OCI-LY7 (cell line): Measurements from ENCODE around the gene MAN2B1. TPM values are rescaled to one million over a fixed set of nuclear protein-coding genes. Genes with fewer than 3 reads are reported as not detected.

Experiments
- BruUV-seq: library from RNA; stranded (reverse); fragments of 400-500 nt; replicated peaks from 2 replicates; lab custom pipeline; 2021; lab: Mats Ljungman, UMichigan
- CTCF ChIA-PET: fragments of 300-600 bp; sonication (Branson Sonifier 250); formaldehyde crosslinking; loops from one replicate; lab custom pipeline; 2022; ENCODE audit warnings: antibody characterized with exemption; ENCODE audit not compliant: unreplicated experiment; lab: Charles Lee
- POLR2A ChIA-PET: fragments of 300-600 bp; sonication (Branson Sonifier 250); formaldehyde crosslinking; loops from one replicate; lab custom pipeline; 2022; ENCODE audit warnings: antibody characterized with exemption; lab: Charles Lee
- DNase-seq: peaks from one replicate; pipeline ENCODE4 v3.0.0-alpha.2; 2015; ENCODE audit warnings: low spot score
- H2AFZ ChIP-seq: fragments of 200-600 bp; sonication (generic), shearing (Covaris generic); 2 replicates; pipeline ENCODE4 v1.6.1; 2014; ENCODE audit warnings: mild to moderate bottlenecking, antibody characterized with exemption, low read length, moderate library complexity
- H3K27ac ChIP-seq: fragments of 200-600 bp; sonication (generic); 2 replicates; pipeline ENCODE4 v1.5.1; 2014; ENCODE audit warnings: mixed run types, low read depth, mild to moderate bottlenecking, moderate library complexity, low read length, inconsistent platforms; ENCODE audit not compliant: poor library complexity, severe bottlenecking
- H3K36me3 ChIP-seq: fragments of 200-600 bp; sonication (generic); 2 replicates; pipeline ENCODE4 v1.6.1; 2014; ENCODE audit warnings: mild to moderate bottlenecking, antibody characterized with exemption, low read length, moderate library complexity, mixed read lengths; ENCODE audit not compliant: insufficient read depth
- H3K4me1 ChIP-seq: fragments of 200-600 bp; sonication (generic); 2 replicates; pipeline ENCODE4 v1.5.1; 2014; ENCODE audit warnings: mild to moderate bottlenecking, low read length; ENCODE audit not compliant: insufficient read depth, poor library complexity, severe bottlenecking
- H3K4me2 ChIP-seq: fragments of 200-600 bp; sonication (generic); 2 replicates; pipeline ENCODE4 v1.6.1; 2014; ENCODE audit warnings: mild to moderate bottlenecking, low read length
- H3K4me3 ChIP-seq: fragments of 200-600 bp; sonication (generic); 2 replicates; pipeline ENCODE4 v1.5.1; 2014; ENCODE audit warnings: mild to moderate bottlenecking, low read depth, low read length; ENCODE audit not compliant: poor library complexity, severe bottlenecking
- H3K79me2 ChIP-seq: fragments of 200-600 bp; sonication (generic); 2 replicates; pipeline ENCODE4 v1.6.1; 2016; ENCODE audit warnings: low read depth, mild to moderate bottlenecking, low read length, moderate library complexity, mixed read lengths; ENCODE audit not compliant: insufficient read depth
- H3K9me2 ChIP-seq: fragments of 200-600 bp; sonication (generic); 2 replicates; pipeline ENCODE4 v1.6.1; 2016; ENCODE audit warnings: mild to moderate bottlenecking, low read length, mixed read lengths; ENCODE audit not compliant: insufficient read depth
- H3K9me3 ChIP-seq: fragments of 200-600 bp; sonication (generic); 2 replicates; pipeline ENCODE4 v1.6.1; 2014; ENCODE audit warnings: mild to moderate bottlenecking, mixed run types, low read length, mixed read lengths
- H4K20me1 ChIP-seq: fragments of 200-600 bp; sonication (generic); 2 replicates; pipeline ENCODE4 v1.6.1; 2014; ENCODE audit warnings: mild to moderate bottlenecking, antibody characterized with exemption, low read length, moderate library complexity, mixed read lengths; ENCODE audit not compliant: insufficient read depth
- EZH2phosphoT487 ChIP-seq: fragments of 200-600 bp; sonication (generic); IDR thresholded peaks from 2 replicates; pipeline ENCODE4 v1.6.1; 2018; ENCODE audit warnings: low read depth, borderline replicate concordance, mild to moderate bottlenecking, mixed run types, antibody characterized with exemption, low read length, moderate library complexity, mixed read lengths
- intact Hi-C: fragments of 100-400 bp; cut with micrococcal nuclease; formaldehyde crosslinking; loops from one replicate; pipeline ENCODE4 v1.10.0; 2022; ENCODE audit not compliant: unreplicated experiment
- total RNA-seq, 2 experiments: library from RNA; depleted of rRNA in 1 of 2; stranded (reverse); fragments of >200 nt in 1 of 2; shearing (Covaris generic) in 1 of 2; gene quantifications; 2 replicates each; pipeline ENCODE4 v1.2.3, GENCODE V29; 2014 to 2022
- TF ChIP-seq, protein P1 (sequence below): fragments of 200-600 bp; sonication (generic); conservative IDR thresholded peaks from 2 replicates; pipeline ENCODE4 v1.5.1; 2014; ENCODE audit warnings: mild to moderate bottlenecking, antibody characterized with exemption, low read length, moderate library complexity, mixed read lengths

The MAN2B1 gene
- total RNA-seq, 2 experiments from 2014 or later: 29.1 to 88.7 TPM

DNA sequence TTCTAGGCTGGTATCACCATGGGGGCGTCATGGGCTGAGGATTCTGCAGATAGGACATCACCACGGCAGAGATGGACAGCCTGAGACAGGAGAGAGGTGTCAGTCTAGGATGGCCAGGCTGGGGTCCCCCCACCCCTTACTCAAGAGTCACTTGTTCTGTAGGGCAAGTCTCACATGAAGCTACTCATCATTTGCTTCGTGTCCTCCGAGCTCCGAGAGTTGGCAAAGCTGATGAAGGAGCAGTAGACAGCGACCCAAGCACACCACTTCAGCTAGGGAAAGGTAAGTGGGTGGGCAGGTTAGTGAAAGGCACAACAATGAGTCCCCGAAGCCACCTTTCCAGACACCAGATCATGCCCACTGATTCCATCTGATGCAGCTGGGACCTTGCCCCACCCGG, 1.8 kb upstream of the MAN2B1 start:
- Histone ChIP-seq H3K9me2 (no peaks in the 10 kb centered on the region), H4K20me1 (no peaks in the 10 kb centered on the region), H3K4me3 (peak overlapping the region; percentile 96), H3K79me2 (peaks cover 27% of the 10 kb centered on the region; the same call in 1 of the 2 replicates), H3K4me1 (peaks cover 42% of the 10 kb centered on the region), H2AFZ (no peak overlapping the region), H3K36me3 (peaks cover 35% of the 10 kb centered on the region), H3K27ac (no peak overlapping the region), H3K4me2 (peak overlapping the region; percentile 90), H3K9me3 (no peaks in the 10 kb centered on the region)
- intact Hi-C loops: no loop called here
- BruUV-seq: TSS peak; percentile 61
- ChIA-PET POLR2A (interaction anchor here (1.4 to 1.6 kb wide), 2 partner anchors 13 to 58 kb away, joined by 3 to 4 read pairs; partner anchors contain the start of genes DHPS, ZNF490 and ZNF791), CTCF (no interaction called here)
- no peak for DNase-seq
- no peak for TF ChIP-seq EZH2phosphoT487
- TF ChIP-seq, protein P1, sequence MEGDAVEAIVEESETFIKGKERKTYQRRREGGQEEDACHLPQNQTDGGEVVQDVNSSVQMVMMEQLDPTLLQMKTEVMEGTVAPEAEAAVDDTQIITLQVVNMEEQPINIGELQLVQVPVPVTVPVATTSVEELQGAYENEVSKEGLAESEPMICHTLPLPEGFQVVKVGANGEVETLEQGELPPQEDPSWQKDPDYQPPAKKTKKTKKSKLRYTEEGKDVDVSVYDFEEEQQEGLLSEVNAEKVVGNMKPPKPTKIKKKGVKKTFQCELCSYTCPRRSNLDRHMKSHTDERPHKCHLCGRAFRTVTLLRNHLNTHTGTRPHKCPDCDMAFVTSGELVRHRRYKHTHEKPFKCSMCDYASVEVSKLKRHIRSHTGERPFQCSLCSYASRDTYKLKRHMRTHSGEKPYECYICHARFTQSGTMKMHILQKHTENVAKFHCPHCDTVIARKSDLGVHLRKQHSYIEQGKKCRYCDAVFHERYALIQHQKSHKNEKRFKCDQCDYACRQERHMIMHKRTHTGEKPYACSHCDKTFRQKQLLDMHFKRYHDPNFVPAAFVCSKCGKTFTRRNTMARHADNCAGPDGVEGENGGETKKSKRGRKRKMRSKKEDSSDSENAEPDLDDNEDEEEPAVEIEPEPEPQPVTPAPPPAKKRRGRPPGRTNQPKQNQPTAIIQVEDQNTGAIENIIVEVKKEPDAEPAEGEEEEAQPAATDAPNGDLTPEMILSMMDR: no peak

DNA sequence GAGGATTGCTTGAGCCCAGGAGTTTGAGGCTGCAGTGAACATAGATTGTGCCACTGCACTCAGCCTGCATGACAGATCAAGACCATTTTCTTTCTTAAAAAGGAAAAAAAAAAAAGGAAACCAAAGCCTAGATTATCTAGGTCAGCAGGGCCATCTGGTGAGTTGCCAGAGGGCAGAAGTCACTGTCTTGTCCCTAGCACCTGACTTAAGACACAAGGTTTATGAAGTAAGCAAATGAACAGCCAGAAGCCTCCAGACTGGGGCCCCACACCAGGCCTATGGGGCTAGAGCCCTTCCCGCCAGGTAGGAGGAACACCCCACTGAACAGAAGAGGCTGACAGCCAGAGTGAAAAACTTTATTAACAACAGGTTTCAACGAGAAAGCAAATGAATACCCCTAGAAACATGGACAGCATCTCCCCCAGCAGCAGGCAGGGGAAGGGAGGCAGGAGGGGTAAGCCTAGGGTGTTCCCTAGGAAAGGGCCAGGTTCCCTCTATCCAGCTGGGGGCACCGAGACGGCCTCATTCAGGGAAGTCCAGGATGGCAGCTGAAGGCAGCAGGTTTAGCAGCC, 1.3 kb upstream of the MAN2B1 start:
- no peak for TF ChIP-seq EZH2phosphoT487
- TF ChIP-seq, protein P1: no peak
- intact Hi-C loops: no loop called here
- Histone ChIP-seq H3K4me1 (peaks cover 42% of the 10 kb centered on the region), H3K79me2 (peaks cover 27% of the 10 kb centered on the region; the same call in 1 of the 2 replicates), H2AFZ (no peak overlapping the region), H3K36me3 (peaks cover 36% of the 10 kb centered on the region), H3K9me3 (no peaks in the 10 kb centered on the region), H3K4me3 (peak overlapping the region; percentile 96), H3K9me2 (no peaks in the 10 kb centered on the region), H3K4me2 (peak overlapping the region; percentile 90), H3K27ac (no peak overlapping the region), H4K20me1 (no peaks in the 10 kb centered on the region)
- BruUV-seq: no TSS peak
- POLR2A ChIA-PET: interaction anchor here (1.4 kb wide), 1 partner anchor 13 kb away, joined by 4 read pairs; the partner anchor contains the start of gene DHPS
- no peak for DNase-seq
- CTCF ChIA-PET: no interaction called here

DNA sequence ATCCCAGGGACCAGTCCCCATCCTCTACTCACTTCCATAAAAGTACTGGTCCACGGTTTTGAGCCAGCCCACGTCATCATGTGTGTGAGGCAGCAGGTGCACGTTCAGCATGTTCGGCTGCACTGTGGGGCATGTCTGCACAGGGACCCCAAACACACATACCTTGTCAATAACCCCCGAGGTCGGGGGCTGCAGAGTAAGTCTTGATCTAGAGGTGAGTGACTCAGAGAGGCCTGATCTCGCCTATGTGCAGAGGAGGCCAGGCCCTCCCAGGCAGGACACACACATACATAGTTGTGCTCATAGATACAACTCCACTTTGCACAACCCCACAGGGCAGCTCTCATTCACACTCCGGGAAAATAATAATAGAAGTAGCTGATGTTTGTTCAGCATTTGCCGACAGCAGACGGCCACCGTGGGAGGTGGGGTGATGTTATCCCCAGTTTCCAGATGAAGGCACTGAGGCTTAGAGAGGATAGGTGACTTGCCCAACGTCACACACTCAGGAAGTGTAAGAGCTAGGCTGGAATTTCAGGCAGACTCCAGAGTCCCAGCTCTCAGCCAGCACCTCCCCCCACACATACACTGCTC, 774 bp downstream of the MAN2B1 start:
- Histone ChIP-seq H3K36me3 (peaks cover 42% of the 10 kb centered on the region), H3K4me1 (peaks cover 42% of the 10 kb centered on the region), H3K9me3 (no peaks in the 10 kb centered on the region), H3K4me2 (peak overlapping the region; percentile 90), H3K79me2 (peaks cover 27% of the 10 kb centered on the region; the same call in 1 of the 2 replicates), H2AFZ (peak overlapping the region; percentile 49; the same call in 1 of the 2 replicates), H3K9me2 (no peaks in the 10 kb centered on the region), H3K27ac (peak overlapping the region; percentile 71), H4K20me1 (no peaks in the 10 kb centered on the region), H3K4me3 (peak overlapping the region; percentile 85)
- TF ChIP-seq, protein P1: no peak; the same call in 1 of the 2 replicates
- TF ChIP-seq EZH2phosphoT487: no peak
- no TSS peak for BruUV-seq
- peak; percentile 56 for DNase-seq
- intact Hi-C loops: loop anchor here (1.0 to 2.0 kb wide), 2 partner anchors 55 to 101 kb away; partner anchors contain the start of genes ZNF490 and ZNF791
- ChIA-PET CTCF (no interaction called here), POLR2A (interaction anchor here (0.9 to 1.2 kb wide), 3 partner anchors 35 to 57 kb away, joined by 3 read pairs; no protein-coding TSS in a partner anchor)
